NCI-H1092 (cell line): ENCODE results near the gene ENAH.
"Not testable (repeated sequence)": the region's sequence is repeated elsewhere in the genome, so short reads cannot be mapped to it uniquely, and the experiment has no call there.

ENCODE experiments used
- DNase-seq: peaks from one replicate; lab custom pipeline; 2025; lab: John Stamatoyannopoulos, UW

Gene ENAH

DNA sequence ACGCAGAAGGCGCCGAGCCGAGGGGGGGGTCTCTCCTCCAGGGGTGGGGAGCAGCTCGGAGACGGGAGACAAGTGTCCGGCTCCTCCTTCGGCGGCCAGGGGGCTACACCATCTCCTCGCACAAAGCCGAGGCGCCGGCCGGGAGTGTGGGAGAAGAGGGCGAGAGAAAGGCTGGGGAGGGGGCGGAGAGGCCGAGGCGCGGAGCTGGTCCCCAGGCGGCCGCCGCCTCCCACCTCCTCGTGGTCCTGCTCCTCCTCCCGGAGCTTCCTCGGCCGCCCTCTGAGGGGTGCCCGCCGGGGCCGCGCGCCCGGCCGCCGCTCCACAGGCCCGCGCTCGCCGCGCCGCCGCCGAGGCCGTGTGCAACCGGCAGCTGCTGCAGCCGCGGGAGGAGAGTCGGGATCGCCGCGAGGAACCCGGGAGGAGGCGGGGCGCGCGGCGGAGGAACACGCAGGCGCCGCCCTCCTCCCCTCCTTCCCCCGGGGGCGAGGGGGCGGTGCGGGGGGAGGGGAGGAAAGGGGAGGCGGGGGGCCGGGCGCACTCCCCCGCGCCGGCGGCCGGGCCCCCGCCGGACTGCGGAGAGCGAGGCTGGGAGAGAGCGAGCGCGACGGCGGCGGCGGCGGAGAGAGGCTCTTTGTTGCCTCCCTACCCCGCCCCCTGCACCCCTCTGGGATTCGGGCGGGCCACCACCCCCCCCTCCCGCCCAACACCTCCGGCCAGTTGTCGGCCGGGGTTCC is at the start of gene ENAH:
TSS of gene ENAH (minus strand) at position 395 of the 734 bp plus-strand sequence. CDS start 433 bp downstream, outside the sequence.
- DNase-seq = peak; percentile 87

- no peak for DNase-seq
These were observed 48.1 kb upstream of the ENAH start for GRCh38 chr1:225700889-225701465.

- no peak for DNase-seq
These were observed 47.4 kb upstream of the ENAH start for GRCh38 chr1:225700164-225700821.

GRCh38 chr1:225699336-225699735 is 46.4 kb upstream of the ENAH start:
- no peak for DNase-seq

DNA sequence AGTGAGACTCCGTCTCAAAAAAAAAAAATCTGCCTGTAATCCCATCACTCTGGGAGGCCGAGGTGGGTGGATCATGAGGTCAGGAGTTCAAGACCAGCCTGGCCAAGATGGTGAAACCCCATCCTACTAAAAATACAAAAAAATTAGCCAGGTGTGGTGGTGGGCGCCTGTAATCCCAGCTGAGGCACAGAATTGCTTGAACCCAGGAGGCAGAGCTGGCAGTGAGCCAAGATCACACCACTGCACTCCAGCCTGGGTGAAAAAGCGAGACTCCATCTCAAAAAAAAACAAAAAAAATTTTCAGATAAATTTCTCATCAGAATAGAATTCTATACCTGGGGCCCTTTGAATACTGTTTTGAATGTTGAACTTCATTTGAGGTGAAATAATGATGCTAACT is 45.3 kb upstream of the ENAH start:
- DNase-seq = not testable (repeated sequence)

DNA sequence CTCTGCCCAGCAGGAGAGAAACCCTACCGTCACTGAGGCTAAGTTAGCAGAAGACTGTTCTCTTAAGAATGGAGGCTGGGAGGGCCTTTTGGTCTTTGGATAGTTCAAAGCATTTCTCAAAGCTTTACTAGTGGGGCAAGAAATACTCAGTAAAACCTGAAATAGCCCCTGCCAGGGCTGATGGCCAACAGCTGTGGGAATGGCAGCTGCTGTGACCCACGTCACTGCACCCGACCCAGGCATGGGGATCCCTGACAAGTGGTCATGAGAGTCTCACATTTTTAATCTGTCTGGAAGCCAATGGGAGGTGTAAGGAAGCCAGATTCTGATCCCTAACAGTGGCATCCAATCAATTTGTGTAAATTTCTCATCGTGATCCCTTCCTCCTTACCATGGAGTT is 44.5 kb upstream of the ENAH start:
- no peak for DNase-seq

GRCh38 chr1:225695578-225696337 is 42.8 kb upstream of the ENAH start:
- no peak for DNase-seq

GRCh38 chr1:225694151-225694603 is 41.3 kb upstream of the ENAH start:
- no peak for DNase-seq

- DNase-seq = not testable (repeated sequence)
These were observed 40.8 kb upstream of the ENAH start for GRCh38 chr1:225693697-225694096.

DNA sequence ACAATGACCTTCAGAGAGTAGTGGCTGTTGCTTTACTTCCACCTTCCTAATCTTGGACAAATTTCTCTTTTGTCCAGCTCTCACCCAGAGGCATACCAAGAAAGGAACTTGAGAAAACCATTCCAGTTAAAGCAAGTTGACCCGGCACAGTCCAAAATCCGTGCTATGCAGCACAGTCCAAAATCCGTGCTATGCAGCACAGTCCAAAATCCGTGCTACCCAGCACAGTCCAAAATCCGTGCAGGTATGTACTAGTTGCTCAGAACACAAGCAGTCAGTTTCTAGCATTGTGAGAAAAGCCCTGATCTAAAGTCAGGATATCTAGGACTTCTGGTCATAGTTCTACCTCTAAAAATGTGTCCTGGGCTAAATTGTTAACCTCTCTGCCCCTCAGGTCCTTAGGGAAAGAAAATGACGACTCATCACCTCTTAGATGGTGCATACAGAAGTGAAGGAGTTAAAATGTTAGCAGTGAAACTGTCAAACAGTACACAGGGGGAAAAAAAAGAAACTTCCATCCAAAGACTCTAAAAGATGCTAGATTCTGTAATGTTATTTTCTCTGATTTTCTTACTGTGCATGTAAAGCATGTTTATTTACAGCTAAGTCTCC is 40.3 kb upstream of the ENAH start:
- no peak for DNase-seq

DNA sequence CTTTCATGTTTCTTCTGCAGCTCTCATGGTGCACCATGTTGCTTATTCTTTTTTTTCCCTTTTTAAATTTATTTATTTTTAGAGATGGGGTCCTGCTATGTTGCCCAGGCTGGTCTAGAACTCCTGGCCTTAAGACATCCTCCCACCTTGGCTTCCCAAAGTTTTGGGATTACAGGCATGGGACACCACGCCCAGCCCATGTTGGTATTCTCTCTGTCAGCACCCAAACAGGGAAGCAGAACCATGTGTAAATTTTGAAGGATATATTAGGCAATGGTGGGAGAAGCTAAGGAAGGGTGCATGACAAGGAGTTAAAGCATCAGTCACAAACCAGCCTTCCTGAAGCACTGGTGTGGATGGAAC is 39.6 kb upstream of the ENAH start:
- no peak for DNase-seq

- no peak for DNase-seq
These were observed 39.1 kb upstream of the ENAH start for GRCh38 chr1:225691861-225692516.

- DNase-seq = no peak
These were observed 38.5 kb upstream of the ENAH start for GRCh38 chr1:225691377-225691776.

GRCh38 chr1:225689882-225690459 is 37.0 kb upstream of the ENAH start:
- no peak for DNase-seq

GRCh38 chr1:225688345-225688744 is 35.4 kb upstream of the ENAH start:
- DNase-seq = no peak

DNA sequence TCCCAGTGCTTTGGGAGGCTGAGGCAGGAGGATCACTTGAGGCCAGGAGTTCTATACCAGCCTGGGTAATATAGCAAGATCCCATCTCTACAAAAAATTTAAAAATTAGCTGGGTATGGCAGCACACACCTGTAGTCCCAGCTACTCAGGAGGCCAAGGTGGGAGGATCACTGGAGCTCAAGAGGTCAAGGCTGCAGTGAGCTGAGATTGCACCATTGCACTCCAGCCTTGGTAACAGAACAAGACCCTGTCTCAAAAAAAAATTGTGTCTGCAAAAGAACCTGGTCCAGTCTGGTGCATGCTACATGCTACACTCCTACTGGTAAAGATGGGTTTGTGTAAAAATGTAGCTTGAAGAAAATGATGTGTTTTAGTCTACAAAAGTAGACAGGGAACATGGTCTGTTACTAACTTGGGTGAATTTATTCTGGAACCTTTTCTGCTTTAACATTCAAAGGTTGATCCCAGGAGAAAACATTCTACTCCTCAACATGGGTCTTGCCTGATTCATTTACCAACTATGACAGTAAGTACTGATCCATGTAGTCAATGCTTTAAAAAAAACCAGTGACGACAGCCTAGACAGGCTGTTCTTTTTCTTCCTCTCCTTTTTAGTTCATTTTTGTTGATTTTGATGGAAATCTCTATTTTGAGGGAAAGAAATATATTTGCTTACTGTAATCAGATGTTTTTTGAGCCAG is 32.7 kb upstream of the ENAH start:
- no peak for DNase-seq

DNA sequence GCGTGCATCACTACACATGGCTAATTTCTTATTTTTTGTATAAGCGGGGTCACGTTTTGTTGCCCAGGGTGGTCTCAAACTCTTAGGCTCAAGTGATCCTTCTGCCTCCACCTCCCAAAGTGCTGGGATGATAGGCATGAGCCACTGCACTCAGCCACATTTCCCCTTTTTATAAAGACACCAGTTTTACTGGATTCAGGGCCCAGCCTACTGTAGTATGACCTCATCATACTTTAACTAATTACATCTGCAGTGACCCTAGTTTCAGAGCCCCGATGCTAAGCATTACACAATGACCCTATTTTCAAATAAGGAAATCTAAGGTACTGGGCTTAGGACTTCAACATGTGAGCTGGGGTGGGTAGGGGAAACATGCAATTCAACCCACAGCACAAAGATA is 31.8 kb upstream of the ENAH start:
- DNase-seq = no peak

- DNase-seq = no peak
These were observed 28.3 kb upstream of the ENAH start for GRCh38 chr1:225681231-225681630.

DNA sequence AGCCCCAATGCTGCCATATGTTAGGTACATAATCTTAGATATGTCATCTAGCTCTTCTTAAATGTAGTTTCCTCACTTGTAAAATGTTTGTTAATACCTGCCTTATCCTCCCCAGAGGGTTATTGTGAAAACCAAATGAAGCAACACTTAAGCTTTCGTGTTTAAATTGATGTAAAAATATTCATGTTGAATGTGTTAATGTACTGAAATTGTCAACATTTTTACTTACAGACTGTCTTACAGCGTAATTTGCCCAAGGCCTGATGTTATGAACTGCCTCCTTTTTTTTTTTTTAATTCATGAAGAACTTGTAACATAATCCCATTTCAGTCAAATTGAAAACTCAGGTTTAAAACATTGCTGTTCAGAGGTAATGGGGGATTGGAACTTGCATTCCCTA is 25.6 kb upstream of the ENAH start:
- DNase-seq = no peak

DNA sequence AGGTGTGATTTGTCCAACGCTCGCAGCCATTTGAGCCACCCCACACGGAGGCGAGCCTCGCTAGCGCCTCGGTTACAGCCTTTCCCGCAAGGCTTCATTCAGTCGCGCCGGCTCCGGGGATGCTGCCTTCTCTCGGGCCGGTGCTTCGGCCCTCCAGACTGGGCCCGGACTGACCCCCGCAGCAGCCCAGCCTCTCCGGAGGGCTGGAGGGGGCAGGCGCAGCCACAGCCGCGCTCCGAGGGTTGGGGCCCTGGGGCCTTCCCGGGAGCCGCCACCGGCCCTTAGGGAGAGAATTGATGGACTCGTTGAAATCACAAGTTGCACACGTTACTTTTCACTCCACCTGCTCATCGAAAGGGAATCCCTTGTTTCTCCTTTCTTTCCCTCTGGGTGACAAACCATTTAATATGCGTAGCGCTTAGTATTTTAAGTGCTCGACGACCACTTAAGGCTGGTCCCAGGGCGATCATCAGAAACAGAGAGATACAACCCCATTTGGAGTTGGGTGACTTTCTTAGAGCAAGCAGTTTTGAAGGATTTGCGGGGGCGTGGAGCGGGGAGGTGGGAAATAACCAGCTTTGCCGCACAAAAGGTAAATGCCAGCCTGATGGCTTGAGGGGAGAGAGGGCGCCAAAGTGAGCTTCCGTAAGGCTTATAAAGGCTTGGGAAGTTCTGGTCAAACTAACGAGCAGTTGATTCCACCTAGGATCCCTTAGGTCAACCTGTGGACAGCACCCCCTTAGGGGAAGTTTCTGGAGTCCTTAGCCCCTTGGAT is 24.6 kb upstream of the ENAH start:
- DNase-seq = peak; percentile 40
